Natural killer cell treated with Interleukin-12 subunit alpha and Interleukin-12 subunit beta and Interleukin-15 and Interleukin-18, amount 100 ng/mL, for 72 hours (primary cell): Measurements from ENCODE around the gene PCNX1. TPM values are rescaled to one million over a fixed set of nuclear protein-coding genes. Genes with fewer than 3 reads are reported as not detected.

Experiments
- ATAC-seq, 2 donors: fragments of 150-1000 bp; cut with Tn5 transposase in 1 of 2; sonication (Bioruptor Pico), chemical (Tn5 transposase) in 1 of 2; 2 replicates each; pipeline ENCODE4 v1.10.0; 2021
- DNase-seq: peaks from one replicate; pipeline ENCODE4 v3.0.0; 2022; ENCODE audit warnings: low spot score
- H3K27ac Mint-ChIP-seq, 2 donors: 1 replicate in 1 of 2; 2 replicates in 1 of 2; pipeline ENCODE4 v1.8.0; 2022; ENCODE audit warnings: mixed read lengths in 2 of 2, mild to moderate bottlenecking in 1 of 2, moderate library complexity in 1 of 2
- H3K27me3 Mint-ChIP-seq, 2 donors: 1 replicate in 1 of 2; 2 replicates in 1 of 2; pipeline ENCODE4 v1.8.0; 2022; ENCODE audit warnings: mixed read lengths in 2 of 2
- H3K36me3 Mint-ChIP-seq: one replicate; pipeline ENCODE4 v1.8.0; 2022; ENCODE audit warnings: mixed read lengths
- H3K4me1 Mint-ChIP-seq, 2 donors: 1 replicate in 1 of 2; 2 replicates in 1 of 2; pipeline ENCODE4 v1.8.0; 2022; ENCODE audit warnings: low read depth in 2 of 2, mixed read lengths in 2 of 2, mild to moderate bottlenecking in 1 of 2
- H3K4me3 Mint-ChIP-seq: one replicate; pipeline ENCODE4 v1.8.0; 2022; ENCODE audit warnings: mixed read lengths
- H3K9me3 Mint-ChIP-seq: 2 replicates; pipeline ENCODE4 v1.8.0; 2022; ENCODE audit warnings: mixed read lengths
- total RNA-seq, 2 donors: library from RNA; stranded (reverse); gene quantifications; one replicate each; pipeline ENCODE4 v1.2.3, GENCODE V29; 2022

Gene PCNX1
- total RNA-seq, 2 donors from 2014 or later: 81.7 to 156 TPM

DNA sequence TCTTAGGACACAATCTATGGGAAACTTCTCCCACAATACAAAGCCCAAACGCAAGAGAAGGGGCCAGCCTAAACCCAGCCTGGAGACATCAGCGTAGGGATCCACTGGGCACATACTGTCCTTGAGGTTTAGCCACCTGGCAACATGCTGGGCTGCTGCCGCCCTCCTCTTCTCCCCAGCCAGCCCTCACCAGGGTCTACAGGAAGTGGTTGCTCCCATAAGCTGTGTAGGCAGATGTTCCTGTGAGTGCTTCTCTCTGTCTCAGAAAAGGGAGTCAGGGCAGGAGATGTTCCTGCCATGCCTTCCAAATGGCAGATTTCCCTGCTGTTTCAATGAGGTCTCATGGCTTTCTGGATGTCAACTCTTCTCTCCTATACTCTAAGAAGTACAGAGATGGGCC lies 241.4 kb downstream of the PCNX1 start:
- DNase-seq (no peak), ATAC-seq (no peak)
- H3K27me3 Mint-ChIP-seq: no peaks in the 10 kb centered on the region
- H3K9me3 Mint-ChIP-seq: peaks cover 7% of the 10 kb centered on the region
- H3K4me3 Mint-ChIP-seq: no peak overlapping the region
- peak overlapping the region in 1 of 2 donors; percentile 48 for H3K27ac Mint-ChIP-seq
- peaks cover 10% of the 10 kb centered on the region for H3K36me3 Mint-ChIP-seq
- peaks cover 2 to 9% of the 10 kb centered on the region in 2 donors for H3K4me1 Mint-ChIP-seq

DNA sequence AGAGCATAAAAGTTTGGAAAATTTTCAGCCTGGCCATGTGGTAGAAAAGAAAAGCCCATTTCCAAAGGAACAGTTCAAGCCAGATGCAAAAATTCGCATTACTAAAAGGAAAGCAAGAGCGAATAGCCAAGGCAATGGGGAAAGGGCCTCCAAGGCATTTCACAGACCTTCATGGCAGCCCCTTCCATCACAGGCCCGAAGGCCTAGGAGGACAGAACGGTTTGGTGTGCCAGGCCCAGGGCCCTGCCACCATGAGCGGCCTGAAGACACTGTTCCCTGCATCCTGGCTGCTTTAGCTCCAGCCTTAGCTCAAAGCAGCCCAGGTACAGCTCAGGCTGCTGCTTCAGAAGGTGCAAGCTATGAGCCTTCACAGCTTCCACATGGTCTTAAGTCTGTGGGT lies 243.5 kb downstream of the PCNX1 start:
- Mint-ChIP-seq H3K36me3 (peaks cover 10% of the 10 kb centered on the region), H3K27me3 (no peaks in the 10 kb centered on the region), H3K27ac (no peak overlapping the region), H3K9me3 (peaks cover 7% of the 10 kb centered on the region), H3K4me1 (peaks cover 0 to 9% of the 10 kb centered on the region in 2 donors), H3K4me3 (no peak overlapping the region)
- ATAC-seq (no peak), DNase-seq (no peak)

DNA sequence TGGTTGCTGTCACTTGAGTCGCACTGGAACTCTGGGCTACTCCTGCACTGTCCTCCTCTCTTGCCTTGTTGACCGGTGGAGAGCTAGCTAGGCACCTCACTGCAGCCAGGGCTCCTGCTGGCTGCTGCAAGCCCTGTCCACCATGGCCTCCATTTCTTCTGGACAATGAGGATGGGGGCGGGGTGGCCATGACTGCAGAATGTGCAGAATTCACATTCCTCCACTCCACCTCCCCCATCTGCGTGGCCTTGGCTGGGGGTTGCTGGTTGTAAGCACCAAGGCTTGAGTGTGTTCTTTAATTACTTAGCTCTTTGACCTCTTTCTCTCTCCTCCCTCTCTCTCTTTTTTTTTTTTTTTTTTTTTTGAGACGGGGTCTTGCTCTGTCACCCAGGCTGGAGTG lies 248.5 kb downstream of the PCNX1 start:
- Mint-ChIP-seq H3K36me3 (peaks cover under 1% of the 10 kb centered on the region), H3K4me1 (no peaks in the 10 kb centered on the region), H3K4me3 (no peak overlapping the region), H3K9me3 (no peaks in the 10 kb centered on the region), H3K27ac (no peak overlapping the region), H3K27me3 (peaks cover 6 to 9% of the 10 kb centered on the region in 2 donors)
- ATAC-seq: peak in 1 of 2 donors; percentile 27
- no peak for DNase-seq

DNA sequence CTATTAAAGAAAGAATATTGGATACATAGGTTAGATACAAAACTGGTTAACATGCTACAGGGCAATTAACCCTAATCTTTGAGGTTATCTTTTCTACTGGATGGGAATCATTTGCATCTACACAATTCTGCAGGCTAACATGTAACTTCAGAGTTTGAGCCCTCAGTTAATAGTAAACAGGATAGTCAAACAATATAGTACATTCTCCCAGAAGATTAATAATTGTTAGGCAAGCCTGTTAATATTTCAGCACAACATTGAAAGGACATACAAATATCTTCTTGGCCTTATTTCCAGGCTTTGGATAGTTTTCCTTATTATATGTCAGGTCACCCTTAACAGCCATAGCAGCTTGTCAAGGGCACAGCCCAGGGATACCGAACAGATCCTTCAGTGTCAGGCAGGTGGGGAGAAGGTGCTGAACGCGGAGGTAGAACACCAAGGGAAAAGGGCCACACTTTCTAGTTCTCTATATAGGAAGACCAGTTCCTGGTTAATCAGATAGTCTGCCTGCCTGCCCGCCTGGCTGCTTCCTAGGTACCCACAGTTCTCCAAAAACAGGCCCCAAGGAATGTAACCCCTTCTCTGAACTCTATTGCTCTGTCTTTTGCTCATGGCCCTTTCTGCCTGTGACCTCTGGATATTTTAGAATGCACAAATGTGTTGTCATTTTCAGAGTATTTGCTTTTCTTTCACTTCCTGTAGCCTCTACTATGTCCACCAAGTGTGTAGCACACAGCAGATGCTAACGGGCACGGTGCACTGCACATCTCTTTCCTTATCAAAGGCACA lies 256.0 kb downstream of the PCNX1 start:
- Mint-ChIP-seq H3K4me1 (peaks cover 4 to 7% of the 10 kb centered on the region in 2 donors), H3K27me3 (peaks cover 0 to 6% of the 10 kb centered on the region in 2 donors), H3K27ac (no peak overlapping the region), H3K4me3 (no peak overlapping the region), H3K9me3 (no peaks in the 10 kb centered on the region), H3K36me3 (no peaks in the 10 kb centered on the region)
- DNase-seq (no peak), ATAC-seq (no peak)

DNA sequence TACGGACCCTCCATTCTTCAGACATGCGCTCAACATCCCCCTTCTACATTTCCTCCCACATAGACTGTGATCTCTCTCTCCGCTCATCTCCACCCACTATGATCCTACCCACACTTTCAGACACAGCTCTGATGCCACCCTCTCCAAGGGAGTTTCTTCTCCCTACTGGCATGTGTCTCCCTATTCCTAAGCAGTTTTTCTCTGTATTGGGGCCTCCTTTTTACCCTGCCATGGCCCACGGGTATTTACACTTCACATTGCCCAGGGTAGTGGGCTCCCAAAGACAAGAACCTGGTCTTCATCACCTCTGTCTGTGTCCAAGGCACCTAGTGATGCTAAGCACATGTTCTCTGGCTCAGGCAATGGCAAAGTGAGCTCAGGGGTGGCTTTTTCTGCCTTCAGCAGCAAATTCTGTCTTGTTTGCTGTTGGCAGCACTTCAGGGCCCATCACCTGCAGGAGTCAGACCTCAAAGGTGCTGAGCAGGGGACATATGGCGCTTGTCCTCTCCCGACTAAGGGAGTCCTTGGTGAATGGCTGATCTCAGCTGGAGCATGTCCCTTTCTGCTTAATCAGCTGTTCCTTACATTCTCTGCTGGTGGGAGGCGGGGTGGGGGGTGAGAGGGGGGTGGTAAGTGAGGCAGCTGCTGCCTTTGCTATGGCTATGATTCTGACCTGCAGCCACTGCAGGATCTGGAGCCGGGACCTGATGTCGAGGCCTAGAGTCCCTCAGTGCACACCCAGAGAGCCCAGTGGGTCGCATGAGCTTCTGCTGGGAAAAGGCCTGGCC lies 256.8 kb downstream of the PCNX1 start:
- DNase-seq (no peak), ATAC-seq (no peak)
- Mint-ChIP-seq H3K4me3 (no peak overlapping the region), H3K36me3 (no peaks in the 10 kb centered on the region), H3K4me1 (peaks cover 11 to 15% of the 10 kb centered on the region in 2 donors), H3K27ac (no peak overlapping the region), H3K27me3 (peaks cover 4 to 7% of the 10 kb centered on the region in 2 donors), H3K9me3 (no peaks in the 10 kb centered on the region)

Other genes with a start within 250 kb of the PCNX1 start
- gene MAP3K9, start 97.9 kb upstream of the PCNX1 start, total RNA-seq: 10 to 100 TPM in 1 of 2 donors, 1 to 10 TPM in 1; 4.2 to 13.7 TPM